ENCODE results near the gene FBXW7. TPM values are rescaled to one million over a fixed set of nuclear protein-coding genes. Genes with fewer than 3 reads are reported as not detected.

Gene FBXW7
- total and polyA plus RNA-seq, 2 of the 13 experiments (the other 11 are each of a cell fraction or from before 2014, with no cell fraction given), result 5.0 to 40.9 TPM

- intact Hi-C loops (cut with micrococcal nuclease; ENCODE audit: unreplicated experiment) (loop anchor here (2.0 to 10.0 kb wide), 3 partner anchors 34 to 82 kb away; no protein-coding TSS in a partner anchor), in situ Hi-C loops (cut with HindIII; ENCODE audit: extremely low pct_ligation_motif_present, low pct_unique_long_range_greater_than_20kb) (no loop called here)
- Histone ChIP-seq H2AFZ (ENCODE audit: low read length) (peak overlapping the region; percentile 65), H3K9ac (ENCODE audit: insufficient read depth, low read depth, low read length) (peak overlapping the region; percentile 93), H4K20me1 (ENCODE audit: insufficient read depth, low read length) (peaks cover 9% of the 10 kb centered on the region; the same call in 1 of the 2 replicates), H3K36me3 (replicated peaks in 1 of 2; ENCODE audit: control insufficient read depth in 1 of 2, insufficient read depth in 2 of 2, low read length in 2 of 2) (no peaks in the 10 kb centered on the region), H3K9me3 (ENCODE audit: low read length) (no peaks in the 10 kb centered on the region), H3K4me2 (ENCODE audit: low read depth, low read length) (peak overlapping the region; percentile 81), H3K4me1 (ENCODE audit: insufficient read depth, low read length) (peaks cover 43% of the 10 kb centered on the region), H3K79me2 (ENCODE audit: insufficient read depth, low read length) (peaks cover 53% of the 10 kb centered on the region), H3K27me3 (ENCODE audit: control insufficient read depth in 1 of 2, insufficient read depth in 2 of 2, low read length in 2 of 2) (no peaks in the 10 kb centered on the region; a peak in 2 of 5 replicates), H3K4me3 (replicated peaks in 1 of 3; ENCODE audit: insufficient read depth in 1 of 3, low read depth in 2 of 3, low read length in 3 of 3) (peak overlapping the region; percentile 74 to 96 (median 85)), H3K27ac (ENCODE audit: extremely low read length, insufficient read depth, low read length) (peak overlapping the region; percentile 97)
- CTCF ChIA-PET (ENCODE audit: low intra/inter-chr PET ratio, low total read pairs), result no interaction called here
- peak; percentile 50 for DNase-seq (ENCODE audit: low spot score)
- under 1% methylated on average over 24 of the region's 24 CpGs for WGBS (ENCODE audit: low lambda C conversion rate)
- POLR2A ChIA-PET, result interaction anchor here (1.0 to 1.7 kb wide), 4 partner anchors 13 to 103 kb away, joined by 3 to 12 read pairs (median 3); no protein-coding TSS in a partner anchor
- FAIRE-seq, result peak; percentile 15
- BruUV-seq (replicated peaks), result TSS peak; percentile 68
- ATAC-seq, result peak; percentile 54
- peak; percentile 16; the same call in 1 of the 2 replicates for TF ChIP-seq ZNF205 (CRISPR knock-in tag; IDR thresholded peaks at IDR 0.05)
- TF ChIP-seq CBX5 (CRISPR knock-in tag; IDR thresholded peaks at IDR 0.05; ENCODE audit: borderline replicate concordance), result peak; percentile 3; the same call in 1 of the 2 replicates
- TF ChIP-seq RARG (CRISPR knock-in tag; IDR thresholded peaks at IDR 0.05; ENCODE audit: low read depth), result no peak
- TF ChIP-seq REPIN1 (CRISPR knock-in tag; IDR thresholded peaks at IDR 0.05; ENCODE audit: borderline replicate concordance, low read depth), result peak; percentile 4; the same call in 1 of the 2 replicates
- TF ChIP-seq HNF4G (IDR thresholded peaks at IDR 0.05; ENCODE audit: borderline replicate concordance, low read depth, low read length), result no peak
- no peak for TF ChIP-seq HNF4G (CRISPR knock-in tag; IDR thresholded peaks at IDR 0.05; ENCODE audit: borderline replicate concordance, low read depth)
- TF ChIP-seq ZFP91 (CRISPR knock-in tag; IDR thresholded peaks at IDR 0.05; ENCODE audit: borderline replicate concordance), result peak; percentile 1; the same call in 1 of the 2 replicates
- no peak for TF ChIP-seq ZNF124 (CRISPR knock-in tag; IDR thresholded peaks at IDR 0.05)
- TF ChIP-seq ZNF605 (CRISPR knock-in tag; IDR thresholded peaks at IDR 0.05), result 0 out of 2 replicates have a peak, but pooled peaks have one; percentile 74
- TF ChIP-seq, protein P1, sequence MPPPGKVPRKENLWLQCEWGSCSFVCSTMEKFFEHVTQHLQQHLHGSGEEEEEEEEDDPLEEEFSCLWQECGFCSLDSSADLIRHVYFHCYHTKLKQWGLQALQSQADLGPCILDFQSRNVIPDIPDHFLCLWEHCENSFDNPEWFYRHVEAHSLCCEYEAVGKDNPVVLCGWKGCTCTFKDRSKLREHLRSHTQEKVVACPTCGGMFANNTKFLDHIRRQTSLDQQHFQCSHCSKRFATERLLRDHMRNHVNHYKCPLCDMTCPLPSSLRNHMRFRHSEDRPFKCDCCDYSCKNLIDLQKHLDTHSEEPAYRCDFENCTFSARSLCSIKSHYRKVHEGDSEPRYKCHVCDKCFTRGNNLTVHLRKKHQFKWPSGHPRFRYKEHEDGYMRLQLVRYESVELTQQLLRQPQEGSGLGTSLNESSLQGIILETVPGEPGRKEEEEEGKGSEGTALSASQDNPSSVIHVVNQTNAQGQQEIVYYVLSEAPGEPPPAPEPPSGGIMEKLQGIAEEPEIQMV (CRISPR knock-in tag; IDR thresholded peaks at IDR 0.05; ENCODE audit: low read depth), result 0 out of 2 replicates have a peak, but pooled peaks have one; percentile 5
- 0 out of 2 replicates have a peak, but pooled peaks have one; percentile 13 for TF ChIP-seq IRX3 (CRISPR knock-in tag; IDR thresholded peaks at IDR 0.05; ENCODE audit: borderline replicate concordance, low read depth)
- TF ChIP-seq SOX13 (IDR thresholded peaks at IDR 0.05), result no peak
- 0 out of 4 replicates have a peak, but pooled peaks of 1 of the 2 experiments have one; percentile 6 for TF ChIP-seq SOX13 (CRISPR knock-in tag; conservative IDR thresholded peaks at IDR 0.05 in 1 of 2, IDR thresholded peaks at IDR 0.05 in 1 of 2)
- no peak; the same call in 1 of the 2 replicates for TF ChIP-seq SMAD1 (CRISPR knock-in tag; IDR thresholded peaks at IDR 0.05; ENCODE audit: borderline replicate concordance, low read depth)
- peak; percentile 57; the same call in 1 of the 2 replicates for TF ChIP-seq TBX2 (CRISPR knock-in tag; IDR thresholded peaks at IDR 0.05; ENCODE audit: borderline replicate concordance)
- TF ChIP-seq NCOR1 (IDR thresholded peaks at IDR 0.05; ENCODE audit: borderline replicate concordance, low read length), result 0 out of 2 replicates have a peak, but pooled peaks have one; percentile 10
- no peak; the same call in 1 of the 2 replicates for TF ChIP-seq ZNF431 (CRISPR knock-in tag; IDR thresholded peaks at IDR 0.05; ENCODE audit: borderline replicate concordance, low read depth)
- no peak for TF ChIP-seq CBX1 (IDR thresholded peaks at IDR 0.05; ENCODE audit: low read depth)
- no peak for TF ChIP-seq ZBTB1 (CRISPR knock-in tag; IDR thresholded peaks at IDR 0.05; ENCODE audit: borderline replicate concordance)
- peak; percentile 16; the same call in 1 of the 2 replicates for TF ChIP-seq HOXA9 (CRISPR knock-in tag; IDR thresholded peaks at IDR 0.05; ENCODE audit: borderline replicate concordance)
- no peak for TF ChIP-seq ZFY (CRISPR knock-in tag; IDR thresholded peaks at IDR 0.05)
These were observed 772 bp upstream of the FBXW7 start for GRCh38 chr4:152536545-152537182.

Data from HepG2 (cell line).